Epithelial cell of alveolus of lung (primary cell): ENCODE measurements around the gene POLR2J2. TPM values are rescaled to one million over a fixed set of nuclear protein-coding genes. Genes with fewer than 3 reads are reported as not detected.

ENCODE experiments used
- total RNA-seq: library from RNA; depleted of rRNA; stranded (reverse); fragments of >200 nt; gene quantifications from 2 replicates; pipeline ENCODE4 v1.2.1, GENCODE V29; 2015

The POLR2J2 gene
- 0.40 TPM in 1 of 2 replicates, not detected in the other for total RNA-seq

GRCh38 chr7:102671166-102671955 is at the start of gene POLR2J2:
Gene POLR2J2 (minus strand): TSS chr7:102671663. CDS start chr7:102671601, 62 bp downstream.

GRCh38 chr7:102649924-102650323 is 21.5 kb downstream of the POLR2J2 start, which contains the start of gene SPDYE2B:
Gene SPDYE2B (plus strand): TSS chr7:102650319. CDS start chr7:102652349, 2,030 bp downstream.

GRCh38 chr7:102642691-102643090 is 28.8 kb downstream of the POLR2J2 start, which contains the start of gene UPK3BL1:
Gene UPK3BL1 (minus strand): TSS chr7:102642791. CDS start chr7:102642741, 50 bp downstream.

GRCh38 chr7:102616507-102617125 is 54.8 kb downstream of the POLR2J2 start, which contains the start of gene RASA4:
Gene RASA4 (minus strand): TSS chr7:102616756. CDS start chr7:102616689, 67 bp downstream.

Other genes starting within 250 kb of the POLR2J2 start
- gene ORAI2, start 238.1 kb downstream of the POLR2J2 start, total RNA-seq, result 37.0 and 42.7 TPM in 2 replicates
- 25.6 and 25.7 TPM in 2 replicates for gene ALKBH4, start 206.8 kb downstream of the POLR2J2 start, total RNA-seq
- gene LRWD1, start 206.7 kb downstream of the POLR2J2 start, total RNA-seq, result 10.2 and 17.0 TPM in 2 replicates
- 28.1 and 42.3 TPM in 2 replicates for gene POLR2J, start 192.7 kb downstream of the POLR2J2 start, total RNA-seq
- gene RASA4B, start 153.9 kb downstream of the POLR2J2 start, total RNA-seq, result 2.1 and 2.6 TPM in 2 replicates
- not detected in 2 replicates for gene UPK3BL2, start 128.0 kb downstream of the POLR2J2 start, total RNA-seq
- not detected in 2 replicates for gene SPDYE2, start 120.4 kb downstream of the POLR2J2 start, total RNA-seq
- gene POLR2J3, start 99.1 kb downstream of the POLR2J2 start, total RNA-seq, result 2.8 and 30.8 TPM in 2 replicates
- gene RASA4, start 54.9 kb downstream of the POLR2J2 start, total RNA-seq, result 1.6 and 12.4 TPM in 2 replicates
- 8.9 and 15.9 TPM in 2 replicates for gene UPK3BL1, start 28.9 kb downstream of the POLR2J2 start, total RNA-seq
- gene SPDYE2B, start 21.3 kb downstream of the POLR2J2 start, total RNA-seq, result not detected in 2 replicates
- gene FAM185A, start 77.3 kb upstream of the POLR2J2 start, total RNA-seq, result 3.4 and 12.5 TPM in 2 replicates
- 70.3 and 455 TPM in 2 replicates for gene LRRC17, start 241.3 kb upstream of the POLR2J2 start, total RNA-seq